BE2C (cell line): ENCODE results near the gene PDAP1.

Source experiments
- DNase-seq: peaks from one replicate; pipeline ENCODE4 v3.0.0-alpha.2; 2020
- H3K27me3 ChIP-seq: fragments of 250-450 bp; sonication (Bioruptor Pico); 2 replicates; pipeline ENCODE4 v1.5.1; 2020; ENCODE audit warnings: mild to moderate bottlenecking
- H3K36me3 ChIP-seq: fragments of 250-450 bp; sonication (Bioruptor Pico); 2 replicates; pipeline ENCODE4 v1.5.1; 2020; ENCODE audit warnings: mild to moderate bottlenecking
- H3K4me1 ChIP-seq: fragments of 250-450 bp; sonication (Bioruptor Pico); 2 replicates; pipeline ENCODE4 v1.5.1; 2020
- H3K4me3 ChIP-seq: 2 replicates; pipeline ENCODE4 v1.5.1; 2011; ENCODE audit warnings: low read depth, low read length
- H3K9me3 ChIP-seq: fragments of 250-450 bp; sonication (Bioruptor Pico); 2 replicates; pipeline ENCODE4 v1.5.1; 2020
- TF ChIP-seq, protein P1 (sequence below): IDR thresholded peaks from 2 replicates; pipeline ENCODE4 v1.5.1; 2012; ENCODE audit warnings: mild to moderate bottlenecking, low read depth, low read length

The PDAP1 gene

GRCh38 chr7:99429756-99430155 lies 21.4 kb upstream of the PDAP1 start:
- Histone ChIP-seq H3K9me3 (no peaks in the 10 kb centered on the region), H3K27me3 (no peaks in the 10 kb centered on the region), H3K4me3 (no peak overlapping the region), H3K36me3 (peaks cover 69% of the 10 kb centered on the region), H3K4me1 (no peaks in the 10 kb centered on the region)
- no peak for DNase-seq
- TF ChIP-seq, protein P1, sequence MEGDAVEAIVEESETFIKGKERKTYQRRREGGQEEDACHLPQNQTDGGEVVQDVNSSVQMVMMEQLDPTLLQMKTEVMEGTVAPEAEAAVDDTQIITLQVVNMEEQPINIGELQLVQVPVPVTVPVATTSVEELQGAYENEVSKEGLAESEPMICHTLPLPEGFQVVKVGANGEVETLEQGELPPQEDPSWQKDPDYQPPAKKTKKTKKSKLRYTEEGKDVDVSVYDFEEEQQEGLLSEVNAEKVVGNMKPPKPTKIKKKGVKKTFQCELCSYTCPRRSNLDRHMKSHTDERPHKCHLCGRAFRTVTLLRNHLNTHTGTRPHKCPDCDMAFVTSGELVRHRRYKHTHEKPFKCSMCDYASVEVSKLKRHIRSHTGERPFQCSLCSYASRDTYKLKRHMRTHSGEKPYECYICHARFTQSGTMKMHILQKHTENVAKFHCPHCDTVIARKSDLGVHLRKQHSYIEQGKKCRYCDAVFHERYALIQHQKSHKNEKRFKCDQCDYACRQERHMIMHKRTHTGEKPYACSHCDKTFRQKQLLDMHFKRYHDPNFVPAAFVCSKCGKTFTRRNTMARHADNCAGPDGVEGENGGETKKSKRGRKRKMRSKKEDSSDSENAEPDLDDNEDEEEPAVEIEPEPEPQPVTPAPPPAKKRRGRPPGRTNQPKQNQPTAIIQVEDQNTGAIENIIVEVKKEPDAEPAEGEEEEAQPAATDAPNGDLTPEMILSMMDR, result no peak

DNA sequence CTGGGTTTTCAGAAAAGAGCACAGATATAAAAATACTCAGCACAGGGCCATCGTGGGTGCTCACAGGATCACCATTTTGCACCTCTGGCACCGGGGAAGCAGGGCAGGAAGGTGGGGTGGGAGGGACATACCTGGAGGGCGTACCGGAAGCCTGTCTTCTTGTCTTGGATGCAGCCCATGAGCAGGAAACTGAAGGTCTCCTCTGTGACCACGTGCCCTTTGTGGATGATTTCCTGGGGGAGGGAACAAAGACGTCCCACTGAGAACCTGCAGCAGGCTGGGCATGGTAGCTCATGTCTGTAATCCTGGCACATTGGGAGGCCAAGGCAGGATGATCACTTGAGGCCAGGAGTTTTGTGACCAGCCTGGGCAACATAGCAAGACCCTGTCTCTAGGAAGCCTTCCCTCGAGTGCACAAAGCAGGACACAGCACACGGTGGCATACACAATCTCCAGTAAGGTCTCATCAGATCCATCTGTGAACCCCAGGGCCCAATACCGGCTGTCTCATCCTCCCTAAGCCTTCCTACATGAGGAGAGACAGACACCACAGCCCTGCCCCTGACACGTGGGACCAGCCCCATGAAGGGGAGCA lies 20.7 kb upstream of the PDAP1 start:
- Histone ChIP-seq H3K27me3 (no peaks in the 10 kb centered on the region), H3K9me3 (no peaks in the 10 kb centered on the region), H3K4me1 (no peaks in the 10 kb centered on the region), H3K36me3 (peaks cover 73% of the 10 kb centered on the region), H3K4me3 (no peak overlapping the region)
- DNase-seq, result no peak
- TF ChIP-seq, protein P1, result no peak

DNA sequence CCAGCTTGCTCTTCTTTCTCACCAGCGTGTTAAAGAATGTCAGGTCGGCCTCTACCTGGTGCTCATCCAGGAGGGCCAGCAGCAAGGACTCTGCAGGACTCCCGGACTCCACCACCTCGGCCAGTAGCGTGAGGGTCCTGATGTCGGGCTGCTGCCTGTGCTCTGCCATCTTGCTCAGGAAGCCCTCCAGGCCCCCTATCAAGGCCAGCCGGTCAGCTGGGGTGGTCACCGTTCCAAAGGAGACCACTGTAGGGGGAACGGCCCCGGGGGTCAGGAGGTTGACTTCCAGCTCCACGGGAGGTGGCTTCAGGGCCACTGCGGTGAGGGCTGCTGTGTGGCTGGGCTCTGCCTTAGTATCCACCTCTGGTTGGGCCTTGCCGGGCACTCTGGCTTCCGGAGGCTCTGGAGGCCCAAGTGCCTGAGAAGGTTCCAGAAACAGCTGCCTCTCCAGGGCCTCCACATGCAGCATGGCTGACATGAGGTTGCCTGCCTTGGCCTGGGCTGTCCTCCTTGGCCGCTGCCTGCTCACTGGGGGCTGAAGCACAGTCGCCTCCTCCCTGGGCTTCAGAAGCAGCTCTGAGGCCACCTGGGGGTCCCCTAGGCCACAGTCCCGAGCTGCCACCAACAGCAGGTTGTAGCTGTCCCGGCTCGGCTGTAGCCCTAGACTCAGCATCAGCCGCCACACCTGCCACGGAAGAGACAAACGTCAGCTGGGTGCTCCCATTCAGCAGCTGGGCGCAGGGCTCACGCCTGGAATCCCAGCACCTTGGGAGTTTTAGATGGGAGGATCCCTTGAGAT lies 16.7 kb upstream of the PDAP1 start:
- no peaks in the 10 kb centered on the region for H3K4me1 ChIP-seq
- no peak overlapping the region for H3K4me3 ChIP-seq
- H3K36me3 ChIP-seq, result peaks cover 64% of the 10 kb centered on the region
- H3K27me3 ChIP-seq, result no peaks in the 10 kb centered on the region
- H3K9me3 ChIP-seq, result no peaks in the 10 kb centered on the region
- TF ChIP-seq, protein P1, result no peak
- DNase-seq, result no peak

- H3K27me3 ChIP-seq, result no peaks in the 10 kb centered on the region
- no peaks in the 10 kb centered on the region for H3K4me1 ChIP-seq
- no peak for DNase-seq
- no peak overlapping the region for H3K4me3 ChIP-seq
- peaks cover 73% of the 10 kb centered on the region for H3K36me3 ChIP-seq
- TF ChIP-seq, protein P1, result no peak
- no peaks in the 10 kb centered on the region for H3K9me3 ChIP-seq
Observed at GRCh38 chr7:99422625-99423024, 14.2 kb upstream of the PDAP1 start.

DNA sequence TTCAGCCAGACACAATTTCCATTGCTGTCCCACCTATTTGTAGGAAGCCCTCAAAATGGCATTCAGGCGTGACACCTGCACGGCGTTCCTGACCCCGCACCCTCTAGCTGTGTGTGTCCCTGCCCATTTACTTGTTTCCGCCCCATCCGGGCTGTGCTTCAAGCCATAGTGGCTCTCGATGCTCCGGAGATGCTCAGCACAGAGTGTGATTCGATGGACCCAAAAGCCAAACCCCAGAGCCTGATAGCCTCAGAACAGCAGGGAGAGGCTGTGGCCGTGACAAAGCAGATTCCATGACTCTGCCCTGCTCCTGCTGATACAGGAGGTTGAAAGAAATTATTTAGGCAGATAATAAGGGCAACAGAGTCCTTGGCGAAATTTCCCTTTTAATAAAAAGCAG lies 13.8 kb upstream of the PDAP1 start:
- no peaks in the 10 kb centered on the region for H3K27me3 ChIP-seq
- no peaks in the 10 kb centered on the region for H3K9me3 ChIP-seq
- H3K36me3 ChIP-seq, result peaks cover 78% of the 10 kb centered on the region
- H3K4me1 ChIP-seq, result no peaks in the 10 kb centered on the region
- no peak for DNase-seq
- H3K4me3 ChIP-seq, result no peak overlapping the region
- TF ChIP-seq, protein P1, result no peak

DNA sequence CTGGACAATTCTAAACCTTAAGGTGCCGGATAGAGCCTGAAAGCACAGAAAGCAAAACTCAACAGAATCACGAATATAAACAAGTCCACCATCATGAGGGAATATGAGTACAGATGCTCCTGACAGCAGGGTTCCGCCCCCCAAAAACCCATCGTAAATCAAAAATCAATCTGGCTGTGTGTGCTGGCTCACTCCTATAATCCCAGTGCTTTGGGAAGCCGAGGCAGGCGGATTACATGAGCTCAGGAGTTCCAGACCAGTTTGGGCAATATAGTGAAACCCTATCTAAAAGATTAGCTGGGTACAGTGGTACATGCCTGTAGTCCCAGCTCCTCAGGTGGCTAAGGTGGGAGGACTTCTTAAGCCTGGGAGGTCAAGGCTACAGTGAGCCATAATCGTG lies 12.6 kb upstream of the PDAP1 start:
- Histone ChIP-seq H3K36me3 (peaks cover 86% of the 10 kb centered on the region), H3K4me1 (no peaks in the 10 kb centered on the region), H3K27me3 (no peaks in the 10 kb centered on the region), H3K4me3 (no peak overlapping the region), H3K9me3 (no peaks in the 10 kb centered on the region)
- no peak for DNase-seq
- TF ChIP-seq, protein P1, result no peak
